HG03378 (cell line): ENCODE results near the gene RNLS.

Source experiments
- ATAC-seq: cut with Tn5 transposase; IDR thresholded peaks from one replicate; pipeline ENCODE4 v1.9.1; 2021; ENCODE audit warnings: mild to moderate bottlenecking, moderate library complexity; ENCODE audit not compliant: unreplicated experiment

RNLS gene

DNA sequence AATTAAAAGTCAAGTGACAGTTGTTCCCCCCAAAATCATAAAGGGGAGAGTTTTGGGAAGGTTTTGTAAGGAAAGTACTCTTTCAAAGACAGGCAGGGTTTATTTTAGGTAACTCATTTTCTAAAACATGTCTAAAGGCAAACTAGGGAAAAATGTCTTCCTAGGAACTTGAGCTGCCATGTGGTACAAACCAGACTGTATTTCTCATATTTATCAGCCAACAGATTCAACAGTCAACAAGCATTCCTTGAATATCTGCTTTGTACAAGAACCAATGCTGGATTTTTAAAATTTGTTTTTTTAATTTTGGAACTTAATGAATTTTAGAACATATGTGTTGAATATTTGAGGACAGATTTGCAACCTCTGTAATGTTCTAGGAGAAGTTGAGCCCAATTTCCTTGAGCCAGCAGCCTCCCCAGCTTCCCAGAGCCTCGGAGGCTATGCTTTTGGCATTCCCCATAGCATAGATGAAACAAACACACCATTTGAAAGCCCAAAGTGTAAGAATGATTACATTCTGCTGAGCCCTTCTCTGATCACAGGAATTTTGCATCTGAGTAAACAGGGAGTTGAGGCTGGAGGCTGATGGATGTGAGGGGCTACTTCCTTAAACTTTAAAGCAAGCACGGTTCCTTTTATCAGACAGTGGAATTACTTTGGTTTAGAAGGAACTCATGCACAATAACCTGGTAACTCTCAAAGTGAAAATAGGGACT lies 345.1 kb downstream of the RNLS start:
- ATAC-seq = no peak

DNA sequence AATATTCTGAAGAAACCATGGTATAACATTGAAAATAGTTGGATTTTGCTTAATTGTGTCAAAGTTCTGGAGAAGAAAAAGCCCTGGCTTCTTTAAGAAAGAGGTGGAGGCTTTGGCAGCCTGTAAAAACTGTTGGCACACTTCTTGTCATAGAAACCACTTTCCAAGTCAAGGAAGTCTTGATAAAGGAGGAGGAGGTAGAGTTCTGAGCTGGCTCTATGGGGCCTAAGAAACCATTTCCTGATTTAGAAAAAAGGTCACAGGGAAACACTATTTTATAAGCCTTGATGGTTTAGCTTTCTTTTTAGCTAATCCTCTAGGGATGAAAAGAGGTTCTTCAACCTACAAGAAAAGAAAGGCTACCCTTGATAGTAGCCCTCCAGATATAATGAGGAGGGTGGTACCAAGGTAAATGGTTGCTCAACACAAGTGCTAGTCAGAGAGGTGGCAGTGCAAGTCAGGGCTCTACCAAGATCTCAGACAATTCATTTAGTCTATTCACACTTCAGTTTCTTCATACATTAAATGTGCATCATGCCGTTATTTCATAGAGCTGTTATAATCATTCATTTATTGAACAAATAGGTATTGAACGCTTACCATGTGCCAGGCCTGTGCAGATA lies 346.9 kb downstream of the RNLS start:
- no peak for ATAC-seq

DNA sequence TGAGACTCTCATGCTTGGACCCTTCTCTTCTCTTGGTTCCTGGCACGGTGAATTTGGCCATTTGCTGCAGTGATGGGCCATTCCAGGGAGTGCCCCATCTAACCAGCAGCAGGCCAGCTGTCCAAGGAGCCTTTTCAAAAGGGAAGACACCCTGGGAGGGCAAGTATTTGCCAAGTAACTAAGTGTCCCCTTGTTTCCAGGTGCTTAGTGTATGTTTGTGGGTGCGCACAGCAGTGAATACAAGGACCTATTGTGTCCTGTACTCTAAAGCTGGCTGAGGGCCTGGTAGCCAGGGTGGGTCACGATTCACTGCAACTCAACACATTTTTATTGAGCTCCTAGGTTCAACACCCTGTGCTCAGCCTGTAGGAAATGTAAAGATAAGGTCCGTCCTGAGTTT lies 348.8 kb downstream of the RNLS start:
- no peak for ATAC-seq

DNA sequence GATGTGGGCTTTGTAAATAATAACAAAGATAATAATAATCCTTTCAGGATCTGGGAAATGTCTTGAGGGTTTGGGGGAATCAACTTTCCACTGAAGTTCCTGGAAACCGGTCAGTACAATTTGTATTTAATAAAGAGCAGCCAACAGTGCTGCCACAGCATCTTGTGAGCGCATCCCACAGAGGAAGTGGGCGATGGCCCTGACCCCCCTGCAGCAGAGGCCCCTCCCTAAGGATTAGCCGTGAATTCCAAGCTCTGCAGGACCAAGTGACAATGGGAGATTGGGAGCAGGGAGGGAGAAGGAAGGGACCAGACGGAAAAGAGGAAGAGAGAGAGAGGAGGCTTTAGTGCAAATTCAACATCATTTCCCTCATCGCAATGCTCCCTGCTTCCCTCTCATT lies 349.2 kb downstream of the RNLS start:
- no peak for ATAC-seq

DNA sequence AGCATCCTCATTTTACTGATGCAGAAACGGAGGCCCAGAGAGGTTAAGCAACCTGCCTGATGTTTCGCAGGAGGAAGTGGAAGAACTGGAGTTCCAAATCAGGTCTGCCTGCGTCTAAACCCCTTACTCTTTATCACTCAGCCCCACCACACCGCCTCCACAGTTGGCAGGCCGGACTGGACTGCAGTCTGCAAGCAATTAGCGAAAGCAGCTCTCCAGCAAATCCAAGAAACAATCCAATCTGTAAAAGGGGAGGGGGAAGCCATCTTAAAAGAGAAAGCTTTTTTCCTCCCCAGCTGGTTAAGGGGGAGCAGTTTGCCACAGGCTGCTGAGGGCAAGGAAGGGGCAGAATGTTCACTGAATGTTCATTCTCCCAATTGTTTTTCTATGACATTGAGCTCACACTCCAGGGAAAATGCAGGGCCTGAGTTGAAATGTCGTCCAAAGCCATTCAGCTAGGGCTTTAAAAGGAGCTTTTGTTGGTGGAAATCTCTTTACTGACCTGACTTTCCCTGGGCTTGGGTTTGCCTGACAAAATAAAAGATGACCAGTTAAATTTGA lies 350.1 kb downstream of the RNLS start:
- ATAC-seq = no peak

DNA sequence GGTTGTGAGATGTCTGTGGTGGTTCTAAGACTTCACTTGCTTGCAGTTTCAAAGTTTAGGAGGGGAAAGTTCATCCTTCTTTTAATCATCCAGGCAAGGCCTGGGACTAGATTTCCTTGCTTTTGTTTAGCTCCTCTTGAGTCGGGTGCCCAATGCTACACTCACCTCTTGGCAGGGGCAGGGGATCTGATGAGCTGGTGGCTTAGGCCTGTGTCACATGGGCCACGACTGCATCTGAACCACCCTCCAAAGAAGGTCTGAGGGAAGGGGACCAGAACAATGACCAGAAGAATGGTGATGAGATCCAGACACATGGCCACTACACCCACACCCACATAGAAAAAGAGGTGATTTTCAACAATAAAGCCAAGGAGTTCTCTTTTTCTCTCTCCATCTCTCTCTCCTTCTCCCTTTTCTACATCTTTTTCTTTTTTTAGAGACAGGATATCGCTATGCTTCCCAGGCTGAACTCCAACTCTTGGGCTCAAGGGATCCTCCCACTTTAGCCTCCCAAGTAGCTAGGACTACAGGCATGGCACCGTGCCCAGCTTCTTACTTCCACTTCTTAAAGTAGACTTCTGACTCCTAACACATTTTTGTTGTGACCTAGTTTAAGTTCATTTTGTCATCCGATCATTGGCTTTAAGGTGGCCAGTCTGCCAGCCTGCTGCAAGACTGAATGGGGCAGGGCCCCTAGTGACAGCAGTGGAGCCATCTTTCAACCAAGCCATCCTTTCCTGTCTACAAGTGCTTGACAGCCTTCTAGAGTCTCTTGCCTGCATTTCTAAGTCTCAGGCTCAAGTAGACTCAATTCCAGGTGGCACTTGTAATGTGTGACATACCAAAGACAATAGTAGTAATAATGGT lies 350.9 kb downstream of the RNLS start:
- ATAC-seq = no peak

DNA sequence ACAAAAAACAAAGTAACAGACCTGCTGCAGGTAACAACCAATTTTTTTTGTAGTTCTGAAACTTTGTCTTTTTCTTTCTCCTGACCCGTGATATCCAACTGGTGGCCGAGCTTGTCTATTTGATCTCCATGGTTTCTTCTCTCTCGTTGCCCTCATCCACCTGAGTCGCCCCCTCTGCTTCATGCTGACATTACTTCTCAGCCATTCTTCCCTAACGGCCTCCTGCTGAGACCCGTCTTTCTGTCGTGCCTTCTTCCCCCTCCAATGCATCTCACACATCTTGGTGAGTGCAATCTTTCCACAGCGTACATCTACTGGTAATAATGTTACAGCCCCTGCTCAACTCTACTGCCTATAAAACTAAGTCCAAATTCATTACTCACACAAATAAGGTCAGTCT lies 352.9 kb downstream of the RNLS start:
- no peak for ATAC-seq

DNA sequence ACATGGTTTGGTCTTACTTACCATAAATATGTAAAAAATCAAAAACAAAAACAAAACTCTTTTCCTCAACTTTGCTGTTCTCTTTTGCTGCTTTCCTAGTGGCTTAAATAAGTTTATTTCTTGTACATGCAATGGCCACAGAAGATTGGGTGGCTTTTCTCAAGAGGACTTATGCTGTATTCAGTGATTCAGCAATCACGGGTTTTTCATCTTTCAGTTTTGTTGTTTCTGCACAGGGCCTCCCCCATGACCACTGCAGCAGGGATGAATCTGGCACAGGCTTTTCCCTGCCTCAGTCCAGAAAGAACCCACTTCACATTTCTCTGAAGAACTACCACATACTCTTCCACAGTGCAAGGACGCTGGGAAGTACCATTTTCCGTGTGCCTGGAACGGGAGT lies 355.0 kb downstream of the RNLS start:
- no peak for ATAC-seq

DNA sequence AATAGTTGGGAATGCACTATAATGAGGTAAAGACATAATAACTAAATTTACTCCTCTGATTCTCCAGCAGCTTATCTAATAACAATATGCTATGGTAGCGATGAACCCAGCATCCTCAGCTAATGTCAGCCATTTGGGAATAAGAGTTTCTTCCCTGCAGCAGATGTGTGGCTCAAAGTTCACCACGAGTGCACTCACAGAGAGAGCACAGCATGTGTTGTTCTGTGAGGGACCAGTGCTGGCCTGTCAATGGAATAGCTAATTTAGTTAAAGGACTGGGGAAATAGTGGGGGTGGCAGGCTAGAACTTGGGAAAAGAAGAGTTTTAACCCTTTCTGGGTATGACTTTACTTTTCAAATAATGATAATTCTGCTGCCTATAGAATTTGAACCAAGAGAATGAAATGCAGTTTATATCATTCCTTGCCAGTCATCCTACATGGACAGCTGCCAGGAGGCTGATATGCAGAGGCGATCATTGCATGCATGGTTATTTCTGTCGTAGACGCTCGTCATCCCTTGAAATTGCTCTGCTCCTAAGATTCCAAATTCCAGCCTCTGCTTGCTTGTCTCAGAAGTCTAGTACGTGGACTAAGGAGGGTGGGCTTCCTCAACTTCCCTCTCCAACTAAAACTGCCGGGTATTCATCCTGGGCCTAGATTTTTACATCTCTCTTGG lies 355.6 kb downstream of the RNLS start:
- ATAC-seq = no peak

DNA sequence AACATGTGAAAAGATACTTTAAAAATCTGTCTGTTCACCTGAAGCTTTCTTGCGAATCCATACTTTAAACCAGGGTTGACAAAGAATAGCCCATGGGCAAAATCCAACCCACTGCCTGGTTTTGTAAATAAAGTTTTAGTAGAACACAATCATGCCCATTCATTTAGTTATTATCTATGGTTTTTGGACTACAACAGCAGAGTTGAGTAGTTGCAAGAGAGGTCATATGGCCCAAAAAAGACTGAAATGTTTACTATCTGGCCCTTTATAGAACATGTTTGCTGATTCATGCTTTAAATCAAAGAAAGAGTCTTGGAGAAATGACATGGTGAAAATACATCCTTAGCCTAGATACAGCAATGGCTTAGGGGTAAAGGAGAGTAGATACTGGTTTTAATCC lies 356.2 kb downstream of the RNLS start:
- no peak for ATAC-seq

DNA sequence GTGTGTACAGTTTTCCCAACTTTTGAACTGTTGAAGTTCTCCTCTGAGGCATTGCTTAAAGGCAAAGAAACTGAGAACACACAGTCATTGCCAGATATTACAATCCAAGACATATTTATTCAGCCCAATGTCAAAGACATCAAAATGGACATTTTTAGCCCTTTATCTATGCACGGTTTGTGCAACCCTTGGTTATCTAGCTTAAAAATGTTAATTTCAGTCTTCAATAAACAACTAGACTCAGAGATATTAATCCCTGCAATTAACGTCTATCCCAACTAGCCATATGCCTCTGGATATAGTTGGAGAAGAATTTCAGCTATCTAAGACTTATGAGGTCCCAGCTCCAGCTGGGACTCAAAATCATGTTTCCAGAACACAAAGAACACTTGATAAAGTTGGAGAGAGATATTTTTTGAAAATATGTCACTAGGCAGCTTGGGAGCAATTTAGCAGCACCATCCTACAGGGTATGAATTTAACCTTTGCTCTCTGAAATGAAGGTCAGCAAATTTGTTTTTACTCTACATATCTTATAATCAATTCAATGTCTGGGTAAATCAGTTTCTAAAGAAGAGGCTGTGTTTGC lies 357.0 kb downstream of the RNLS start:
- no peak for ATAC-seq
